Measurements from ENCODE around the gene FAR1.

FAR1 gene

DNA sequence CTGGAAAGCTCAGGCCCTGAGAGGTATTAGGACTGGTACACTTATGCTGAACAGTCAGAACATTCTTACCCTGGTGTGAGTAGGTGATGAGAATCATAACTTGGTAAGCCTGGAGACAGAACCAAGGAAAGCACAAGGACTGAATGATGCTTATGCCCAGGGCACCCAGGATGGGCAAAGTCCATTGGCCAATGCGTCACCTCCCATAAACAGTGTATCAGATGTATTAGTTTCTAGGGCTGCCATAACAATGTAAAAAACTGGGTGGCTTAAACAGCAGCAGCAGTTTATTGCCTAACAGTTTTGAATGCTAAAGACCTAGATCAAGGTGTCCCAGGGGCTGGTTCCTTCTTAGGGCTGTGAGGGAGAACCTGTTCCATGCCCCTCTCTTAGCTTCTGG lies 107.0 kb downstream of the FAR1 start:
- no peaks in the 10 kb centered on the region for H3K9me2 ChIP-seq (replicated peaks; ENCODE audit: insufficient read depth, low read length)
- H3K27ac ChIP-seq (ENCODE audit: low read depth, low read length): no peak overlapping the region
- H3K4me3 ChIP-seq (ENCODE audit: insufficient read depth, low read length, poor library complexity, severe bottlenecking): no peak overlapping the region
- no peaks in the 10 kb centered on the region for H3F3A ChIP-seq (ENCODE audit: insufficient read depth)
- no peaks in the 10 kb centered on the region for H4K20me1 ChIP-seq (ENCODE audit: low read depth, low read length)
- H3K9me3 ChIP-seq (ENCODE audit: insufficient read depth, low read length): no peaks in the 10 kb centered on the region
- no peak overlapping the region for H3K4me2 ChIP-seq (ENCODE audit: low read depth, low read length, poor library complexity, severe bottlenecking)
- TF ChIP-seq, protein P1, sequence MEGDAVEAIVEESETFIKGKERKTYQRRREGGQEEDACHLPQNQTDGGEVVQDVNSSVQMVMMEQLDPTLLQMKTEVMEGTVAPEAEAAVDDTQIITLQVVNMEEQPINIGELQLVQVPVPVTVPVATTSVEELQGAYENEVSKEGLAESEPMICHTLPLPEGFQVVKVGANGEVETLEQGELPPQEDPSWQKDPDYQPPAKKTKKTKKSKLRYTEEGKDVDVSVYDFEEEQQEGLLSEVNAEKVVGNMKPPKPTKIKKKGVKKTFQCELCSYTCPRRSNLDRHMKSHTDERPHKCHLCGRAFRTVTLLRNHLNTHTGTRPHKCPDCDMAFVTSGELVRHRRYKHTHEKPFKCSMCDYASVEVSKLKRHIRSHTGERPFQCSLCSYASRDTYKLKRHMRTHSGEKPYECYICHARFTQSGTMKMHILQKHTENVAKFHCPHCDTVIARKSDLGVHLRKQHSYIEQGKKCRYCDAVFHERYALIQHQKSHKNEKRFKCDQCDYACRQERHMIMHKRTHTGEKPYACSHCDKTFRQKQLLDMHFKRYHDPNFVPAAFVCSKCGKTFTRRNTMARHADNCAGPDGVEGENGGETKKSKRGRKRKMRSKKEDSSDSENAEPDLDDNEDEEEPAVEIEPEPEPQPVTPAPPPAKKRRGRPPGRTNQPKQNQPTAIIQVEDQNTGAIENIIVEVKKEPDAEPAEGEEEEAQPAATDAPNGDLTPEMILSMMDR (IDR thresholded peaks at IDR 0.05; ENCODE audit: insufficient read depth, low read length, poor library complexity, severe bottlenecking): no peak
- no peak for TF ChIP-seq EZH2phosphoT487 (conservative IDR thresholded peaks at IDR 0.05; ENCODE audit: low read length)
- no peak overlapping the region for H2AFZ ChIP-seq (ENCODE audit: low read depth, low read length, severe bottlenecking)
- no peaks in the 10 kb centered on the region for H3K36me3 ChIP-seq (ENCODE audit: low read length)
- no peaks in the 10 kb centered on the region for H3K27me3 ChIP-seq (ENCODE audit: low read length)
- no peak overlapping the region for H3K9ac ChIP-seq (ENCODE audit: low read length)
- H3K79me2 ChIP-seq (ENCODE audit: insufficient read depth, low read length): no peaks in the 10 kb centered on the region

DNA sequence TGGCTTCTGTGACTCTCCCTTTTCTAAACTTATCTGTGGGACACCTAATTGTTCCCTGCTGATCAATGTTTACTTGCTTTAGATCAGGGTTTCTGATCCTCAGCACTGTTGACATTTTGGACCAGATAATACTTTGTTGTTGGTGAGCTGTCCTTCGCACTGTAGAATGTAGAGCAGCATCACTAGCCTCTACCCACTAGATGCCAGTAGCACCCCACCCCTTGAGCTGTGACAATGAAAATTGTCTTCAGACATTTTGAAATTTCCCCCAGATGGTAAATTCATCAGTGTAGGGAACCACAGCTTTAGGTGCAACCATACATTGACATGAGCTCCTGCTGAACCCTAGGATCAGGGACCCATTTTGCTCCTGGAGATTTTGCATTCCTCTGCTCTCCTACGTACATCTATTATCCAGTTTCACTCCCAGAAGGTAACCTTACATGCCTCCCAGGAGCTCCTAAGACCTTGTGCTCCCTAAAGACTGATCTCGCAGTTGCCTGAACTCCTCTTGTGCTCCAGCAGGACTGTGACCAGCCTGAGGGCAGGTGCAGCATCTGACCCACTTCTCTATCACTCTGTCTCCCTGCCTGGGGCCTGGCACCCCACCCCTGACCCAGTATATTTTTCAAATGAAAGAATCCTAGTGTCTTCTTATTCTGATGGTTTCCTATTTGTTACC lies 107.8 kb downstream of the FAR1 start:
- H3K79me2 ChIP-seq (ENCODE audit: insufficient read depth, low read length): no peaks in the 10 kb centered on the region
- no peak overlapping the region for H2AFZ ChIP-seq (ENCODE audit: low read depth, low read length, severe bottlenecking)
- H3F3A ChIP-seq (ENCODE audit: insufficient read depth): no peaks in the 10 kb centered on the region
- no peaks in the 10 kb centered on the region for H3K9me2 ChIP-seq (replicated peaks; ENCODE audit: insufficient read depth, low read length)
- H4K20me1 ChIP-seq (ENCODE audit: low read depth, low read length): no peaks in the 10 kb centered on the region
- no peak overlapping the region for H3K9ac ChIP-seq (ENCODE audit: low read length)
- TF ChIP-seq, protein P1 (IDR thresholded peaks at IDR 0.05; ENCODE audit: insufficient read depth, low read length, poor library complexity, severe bottlenecking): no peak
- TF ChIP-seq EZH2phosphoT487 (conservative IDR thresholded peaks at IDR 0.05; ENCODE audit: low read length): no peak
- H3K9me3 ChIP-seq (ENCODE audit: insufficient read depth, low read length): no peaks in the 10 kb centered on the region
- H3K4me2 ChIP-seq (ENCODE audit: low read depth, low read length, poor library complexity, severe bottlenecking): no peak overlapping the region
- H3K4me3 ChIP-seq (ENCODE audit: insufficient read depth, low read length, poor library complexity, severe bottlenecking): no peak overlapping the region
- H3K27ac ChIP-seq (ENCODE audit: low read depth, low read length): no peak overlapping the region
- no peaks in the 10 kb centered on the region for H3K27me3 ChIP-seq (ENCODE audit: low read length)
- H3K36me3 ChIP-seq (ENCODE audit: low read length): no peaks in the 10 kb centered on the region

DNA sequence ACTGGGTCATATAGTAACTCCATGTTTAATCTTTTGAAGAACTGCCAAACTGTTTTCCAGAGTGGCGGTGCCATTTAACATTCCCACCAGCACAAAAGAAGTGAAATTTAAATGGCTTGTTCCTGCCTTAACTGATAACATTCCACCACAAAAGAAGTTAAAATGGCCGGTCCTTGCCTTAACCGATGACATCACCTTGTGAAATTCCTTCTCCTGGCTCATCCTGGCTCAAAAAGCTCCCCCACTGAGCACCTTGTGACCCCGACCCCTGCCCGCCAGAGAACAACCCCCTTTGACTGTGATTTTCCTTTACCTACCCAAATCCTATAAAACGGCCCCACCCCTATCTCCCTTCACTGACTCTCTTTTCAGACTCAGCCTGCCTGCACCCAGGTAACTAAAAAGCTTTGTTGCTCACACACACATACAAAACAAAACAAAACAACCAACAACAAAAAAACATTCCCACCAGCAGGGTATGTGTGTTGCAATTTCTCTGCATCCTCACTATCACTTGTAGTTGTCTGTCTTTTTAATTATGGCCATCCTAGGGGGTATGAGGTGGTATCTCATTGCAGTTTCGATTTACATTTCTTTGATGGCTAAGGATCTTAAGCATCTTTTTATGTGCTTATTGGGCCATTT lies 109.0 kb downstream of the FAR1 start:
- no peak for TF ChIP-seq EZH2phosphoT487 (conservative IDR thresholded peaks at IDR 0.05; ENCODE audit: low read length)
- TF ChIP-seq, protein P1 (IDR thresholded peaks at IDR 0.05; ENCODE audit: insufficient read depth, low read length, poor library complexity, severe bottlenecking): no peak
- Histone ChIP-seq H3K79me2 (ENCODE audit: insufficient read depth, low read length) (no peaks in the 10 kb centered on the region), H2AFZ (ENCODE audit: low read depth, low read length, severe bottlenecking) (no peak overlapping the region), H3F3A (ENCODE audit: insufficient read depth) (no peaks in the 10 kb centered on the region), H3K36me3 (ENCODE audit: low read length) (no peaks in the 10 kb centered on the region), H3K4me2 (ENCODE audit: low read depth, low read length, poor library complexity, severe bottlenecking) (no peak overlapping the region), H3K9me2 (replicated peaks; ENCODE audit: insufficient read depth, low read length) (no peaks in the 10 kb centered on the region), H4K20me1 (ENCODE audit: low read depth, low read length) (no peaks in the 10 kb centered on the region), H3K27ac (ENCODE audit: low read depth, low read length) (no peak overlapping the region), H3K27me3 (ENCODE audit: low read length) (no peaks in the 10 kb centered on the region), H3K9me3 (ENCODE audit: insufficient read depth, low read length) (no peaks in the 10 kb centered on the region), H3K9ac (ENCODE audit: low read length) (no peak overlapping the region), H3K4me3 (ENCODE audit: insufficient read depth, low read length, poor library complexity, severe bottlenecking) (no peak overlapping the region)
